Fibroblast of villous mesenchyme (primary cell): ENCODE data around the gene OR4D1. TPM values are rescaled to one million over a fixed set of nuclear protein-coding genes. Genes with fewer than 3 reads are reported as not detected.

Experiments
- DNase-seq: peaks from one replicate; pipeline ENCODE4 v3.0.0-alpha.2; 2010; ENCODE audit warnings: low read depth
- H3K4me3 ChIP-seq: 2 replicates; pipeline ENCODE4 v1.5.1; 2011; ENCODE audit warnings: low read depth, mild to moderate bottlenecking, low read length
- total RNA-seq: library from RNA; depleted of rRNA; stranded (reverse); fragments of >200 nt; gene quantifications from 2 replicates; pipeline ENCODE4 v1.2.3, GENCODE V29; 2012
- TF ChIP-seq, protein P1 (sequence below): IDR thresholded peaks from 2 replicates; pipeline ENCODE4 v1.5.1; 2012; ENCODE audit warnings: low read depth, mild to moderate bottlenecking, low read length; ENCODE audit not compliant: insufficient read depth

The OR4D1 gene
- total RNA-seq, 1 donor, result not detected

- no peak overlapping the region for H3K4me3 ChIP-seq
- TF ChIP-seq, protein P1, sequence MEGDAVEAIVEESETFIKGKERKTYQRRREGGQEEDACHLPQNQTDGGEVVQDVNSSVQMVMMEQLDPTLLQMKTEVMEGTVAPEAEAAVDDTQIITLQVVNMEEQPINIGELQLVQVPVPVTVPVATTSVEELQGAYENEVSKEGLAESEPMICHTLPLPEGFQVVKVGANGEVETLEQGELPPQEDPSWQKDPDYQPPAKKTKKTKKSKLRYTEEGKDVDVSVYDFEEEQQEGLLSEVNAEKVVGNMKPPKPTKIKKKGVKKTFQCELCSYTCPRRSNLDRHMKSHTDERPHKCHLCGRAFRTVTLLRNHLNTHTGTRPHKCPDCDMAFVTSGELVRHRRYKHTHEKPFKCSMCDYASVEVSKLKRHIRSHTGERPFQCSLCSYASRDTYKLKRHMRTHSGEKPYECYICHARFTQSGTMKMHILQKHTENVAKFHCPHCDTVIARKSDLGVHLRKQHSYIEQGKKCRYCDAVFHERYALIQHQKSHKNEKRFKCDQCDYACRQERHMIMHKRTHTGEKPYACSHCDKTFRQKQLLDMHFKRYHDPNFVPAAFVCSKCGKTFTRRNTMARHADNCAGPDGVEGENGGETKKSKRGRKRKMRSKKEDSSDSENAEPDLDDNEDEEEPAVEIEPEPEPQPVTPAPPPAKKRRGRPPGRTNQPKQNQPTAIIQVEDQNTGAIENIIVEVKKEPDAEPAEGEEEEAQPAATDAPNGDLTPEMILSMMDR, result no peak
- no peak for DNase-seq
Measured at GRCh38 chr17:58153671-58154070, 5.5 kb downstream of the OR4D1 start.

DNA sequence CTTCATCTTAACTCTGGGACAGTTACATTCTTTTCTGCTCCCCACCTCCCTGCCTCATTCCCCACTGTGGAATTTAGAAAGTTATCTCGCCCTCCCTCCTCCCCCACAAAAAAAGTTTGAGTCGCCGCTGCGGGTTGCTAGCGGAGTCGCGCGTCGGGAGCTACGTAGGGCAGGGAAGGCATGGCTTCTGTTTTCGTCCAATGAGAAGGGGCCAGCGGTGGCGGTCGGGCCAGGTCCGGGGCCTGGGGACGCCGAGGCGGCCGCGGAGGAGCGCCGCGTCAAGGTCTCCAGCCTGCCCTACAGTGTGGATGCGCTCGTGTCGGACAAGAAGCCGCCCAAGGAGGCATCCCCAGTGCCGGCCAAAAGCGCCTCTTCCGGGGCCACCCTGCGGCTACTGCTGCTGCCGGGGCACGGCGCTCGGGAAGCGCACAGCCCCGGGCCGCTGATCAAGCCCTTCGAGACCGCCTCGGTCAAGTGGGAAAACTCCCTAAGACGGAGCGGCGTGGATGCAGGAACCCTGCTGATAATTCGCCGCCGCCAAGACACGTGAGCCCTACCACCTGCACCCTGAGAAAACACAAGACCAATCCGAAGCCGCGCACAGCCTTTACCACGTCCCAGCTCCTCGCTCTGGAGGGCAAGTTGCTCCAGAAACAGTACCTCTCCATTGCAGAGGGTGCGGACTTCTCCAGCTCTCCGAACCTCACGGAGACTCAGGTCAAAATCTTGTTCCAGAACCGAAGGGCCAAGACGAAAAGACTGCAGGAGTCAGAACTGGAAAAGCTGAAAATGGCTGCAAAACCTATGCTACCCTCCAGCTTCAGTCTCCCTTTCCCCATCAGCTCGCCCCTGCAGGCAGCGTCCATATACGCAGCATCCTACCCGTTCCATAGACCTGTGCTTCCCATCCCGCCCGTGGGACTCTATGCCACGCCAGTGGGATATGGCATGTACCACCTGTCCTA, 8.9 kb downstream of the OR4D1 start:
- peak; percentile 2 for DNase-seq
- H3K4me3 ChIP-seq, result peak overlapping the region; percentile 9
- TF ChIP-seq, protein P1, result no peak

DNA sequence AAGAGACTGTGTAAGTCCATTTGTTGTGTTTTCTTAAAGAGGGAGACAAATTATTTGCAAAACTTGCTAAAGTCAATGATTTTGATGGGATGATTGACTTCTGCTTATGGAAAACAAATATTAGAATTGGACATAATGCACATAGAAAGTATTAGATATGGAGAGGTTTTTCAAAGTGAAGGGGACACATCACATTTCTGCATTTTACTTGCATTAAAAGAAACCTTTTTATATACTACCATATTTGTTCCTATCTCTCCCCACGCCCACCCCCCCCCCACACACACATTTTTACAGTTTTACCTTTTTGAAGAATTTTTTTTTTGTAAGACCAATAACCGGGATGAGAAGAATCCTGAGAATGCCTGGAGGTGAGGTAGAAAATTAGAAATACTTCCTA, 10.0 kb downstream of the OR4D1 start:
- no peak for DNase-seq
- no peak overlapping the region for H3K4me3 ChIP-seq
- TF ChIP-seq, protein P1, result no peak

DNA sequence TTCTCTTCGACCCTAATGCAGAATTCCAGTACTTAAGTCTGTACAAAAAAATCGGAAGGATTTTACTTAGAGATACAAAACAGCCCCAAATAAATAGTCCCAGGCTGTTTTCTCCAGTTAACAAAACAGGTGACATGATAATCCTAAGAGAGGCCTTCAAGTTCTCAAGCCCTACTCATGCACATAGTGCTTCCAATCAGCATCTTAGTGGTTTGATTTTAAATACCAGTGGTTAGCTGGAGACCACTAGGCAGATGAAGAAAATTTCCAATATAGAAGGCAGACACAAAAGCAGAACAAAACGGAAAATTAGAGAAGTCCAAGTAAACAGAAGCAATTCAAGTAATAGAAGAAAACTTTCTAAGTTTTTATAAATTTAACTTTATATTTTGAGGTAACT, 13.4 kb downstream of the OR4D1 start:
- no peak overlapping the region for H3K4me3 ChIP-seq
- no peak for DNase-seq
- TF ChIP-seq, protein P1, result no peak

- TF ChIP-seq, protein P1, result no peak
- no peak for DNase-seq
- no peak overlapping the region for H3K4me3 ChIP-seq
Measured at GRCh38 chr17:58165981-58166380, 17.8 kb downstream of the OR4D1 start.

GRCh38 chr17:58166682-58167081, 18.5 kb downstream of the OR4D1 start, which contains the start of gene OR4D2:
TSS of gene OR4D2 (plus strand) at chr17:58166982. CDS start at chr17:58169656, 2,674 bp downstream.
- H3K4me3 ChIP-seq, result no peak within 1 kb of the TSS
- DNase-seq, result no peak
- TF ChIP-seq, protein P1, result no peak
